MCF 10A (cell line): ENCODE results near the gene SLC22A7. TPM values are rescaled to one million over a fixed set of nuclear protein-coding genes. Genes with fewer than 3 reads are reported as not detected.

Experiments
- BruUV-seq: library from RNA; stranded (reverse); fragments of 400-500 nt; replicated peaks from 2 replicates; lab custom pipeline; 2021; lab: Mats Ljungman, UMichigan
- CTCF ChIA-PET: fragments of 300-600 bp; sonication (Branson Sonifier 250); formaldehyde crosslinking; extraction: SDS; loops from one replicate; lab custom pipeline; 2021; ENCODE audit warnings: antibody characterized with exemption, inconsistent platforms; lab: Yijun Ruan, JAX
- POLR2A ChIA-PET: fragments of 300-600, 350-650 bp; sonication (Branson Sonifier 250); formaldehyde crosslinking; extraction: SDS; loops from one replicate; lab custom pipeline; 2020; ENCODE audit warnings: antibody characterized with exemption, inconsistent platforms; lab: Yijun Ruan, JAX
- DNase-seq: peaks from one replicate; pipeline ENCODE4 v3.0.0-alpha.2; 2018; ENCODE audit not compliant: unreplicated experiment
- H3K27ac Mint-ChIP-seq: one replicate; pipeline ENCODE4 v1.8.0; 2022; ENCODE audit warnings: mild to moderate bottlenecking, low read depth, mixed read lengths; ENCODE audit not compliant: unreplicated experiment
- H3K27me3 Mint-ChIP-seq: one replicate; pipeline ENCODE4 v1.8.0; 2022; ENCODE audit warnings: mixed read lengths; ENCODE audit not compliant: insufficient read depth, unreplicated experiment
- H3K36me3 Mint-ChIP-seq: one replicate; pipeline ENCODE4 v1.8.0; 2022; ENCODE audit warnings: mild to moderate bottlenecking, moderate library complexity, mixed read lengths; ENCODE audit not compliant: insufficient read depth, unreplicated experiment
- H3K4me1 Mint-ChIP-seq: one replicate; pipeline ENCODE4 v1.8.0; 2022; ENCODE audit warnings: mixed read lengths; ENCODE audit not compliant: insufficient read depth, unreplicated experiment
- H3K4me3 Mint-ChIP-seq: one replicate; pipeline ENCODE4 v1.8.0; 2022; ENCODE audit warnings: mild to moderate bottlenecking, moderate library complexity, mixed read lengths; ENCODE audit not compliant: unreplicated experiment
- H3K9me3 Mint-ChIP-seq: one replicate; pipeline ENCODE4 v1.8.0; 2022; ENCODE audit warnings: mixed read lengths; ENCODE audit not compliant: unreplicated experiment
- intact Hi-C: fragments of 100-400 bp; cut with micrococcal nuclease; formaldehyde crosslinking; loops from 2 replicates; pipeline ENCODE4 v1.14.1; 2022
- total RNA-seq: library from RNA; stranded (reverse); gene quantifications from 2 replicates; pipeline ENCODE4 v1.2.3, GENCODE V29; 2022
- TF ChIP-seq, protein P1 (sequence below): fragments of 200-600 bp; IDR thresholded peaks from one replicate; pipeline ENCODE4 v1.8.0; 2022; ENCODE audit warnings: antibody characterized with exemption, mild to moderate bottlenecking; ENCODE audit not compliant: unreplicated experiment

The SLC22A7 gene
- total RNA-seq, 1 experiment from 2014 or later: not detected

DNA sequence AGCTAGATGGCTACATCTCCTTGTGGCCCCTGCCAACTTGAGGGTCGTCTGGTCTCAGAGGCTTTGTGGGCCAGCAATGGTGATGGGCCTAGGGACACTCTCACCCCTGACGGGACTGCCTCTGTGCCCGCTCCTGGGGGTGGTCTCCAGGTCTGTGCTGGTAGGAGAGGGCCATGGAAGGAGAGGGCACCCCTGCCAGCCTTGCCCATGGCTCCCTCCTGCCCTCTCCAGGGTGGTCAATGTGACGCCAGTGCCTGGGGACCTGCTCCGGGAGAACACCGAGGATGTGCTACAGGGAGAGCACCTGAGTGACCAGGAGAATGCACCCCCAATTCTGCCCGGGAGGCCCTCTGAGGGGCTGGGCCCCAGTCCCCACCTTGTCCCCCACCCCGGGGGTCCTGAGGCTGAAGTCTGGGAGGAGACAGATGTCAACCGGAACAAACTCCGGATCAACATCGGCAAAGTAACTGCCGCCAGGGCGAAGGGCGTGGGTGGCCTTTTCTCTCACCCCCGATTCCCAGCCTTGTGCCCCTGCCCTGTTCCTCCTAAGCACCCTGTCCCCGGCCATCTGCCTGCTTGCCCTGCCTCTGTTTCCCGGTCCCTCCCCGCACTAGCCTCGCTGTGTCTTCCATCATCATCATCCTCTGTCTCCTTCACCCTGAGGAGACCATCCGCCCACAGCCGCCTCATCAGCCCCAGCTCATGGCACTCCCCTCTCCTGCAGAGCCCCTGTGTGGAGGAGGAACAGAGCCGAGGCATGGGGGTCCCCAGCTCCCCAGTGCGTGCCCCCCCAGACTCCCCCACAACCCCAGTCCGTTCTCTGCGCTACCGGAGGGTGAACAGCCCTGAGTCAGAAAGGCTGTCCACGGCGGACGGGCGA is 39.0 kb upstream of the SLC22A7 start:
- POLR2A ChIA-PET: interaction anchor here (0.7 kb wide), 1 partner anchor 238 kb away, joined by 4 read pairs; no protein-coding TSS in a partner anchor
- TF ChIP-seq, protein P1, sequence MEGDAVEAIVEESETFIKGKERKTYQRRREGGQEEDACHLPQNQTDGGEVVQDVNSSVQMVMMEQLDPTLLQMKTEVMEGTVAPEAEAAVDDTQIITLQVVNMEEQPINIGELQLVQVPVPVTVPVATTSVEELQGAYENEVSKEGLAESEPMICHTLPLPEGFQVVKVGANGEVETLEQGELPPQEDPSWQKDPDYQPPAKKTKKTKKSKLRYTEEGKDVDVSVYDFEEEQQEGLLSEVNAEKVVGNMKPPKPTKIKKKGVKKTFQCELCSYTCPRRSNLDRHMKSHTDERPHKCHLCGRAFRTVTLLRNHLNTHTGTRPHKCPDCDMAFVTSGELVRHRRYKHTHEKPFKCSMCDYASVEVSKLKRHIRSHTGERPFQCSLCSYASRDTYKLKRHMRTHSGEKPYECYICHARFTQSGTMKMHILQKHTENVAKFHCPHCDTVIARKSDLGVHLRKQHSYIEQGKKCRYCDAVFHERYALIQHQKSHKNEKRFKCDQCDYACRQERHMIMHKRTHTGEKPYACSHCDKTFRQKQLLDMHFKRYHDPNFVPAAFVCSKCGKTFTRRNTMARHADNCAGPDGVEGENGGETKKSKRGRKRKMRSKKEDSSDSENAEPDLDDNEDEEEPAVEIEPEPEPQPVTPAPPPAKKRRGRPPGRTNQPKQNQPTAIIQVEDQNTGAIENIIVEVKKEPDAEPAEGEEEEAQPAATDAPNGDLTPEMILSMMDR: no peak
- BruUV-seq: no TSS peak
- CTCF ChIA-PET: no interaction called here
- no peak for DNase-seq
- intact Hi-C loops: no loop called here
- H3K4me1 Mint-ChIP-seq: no peaks in the 10 kb centered on the region
- H3K36me3 Mint-ChIP-seq: no peaks in the 10 kb centered on the region
- no peak overlapping the region for H3K27ac Mint-ChIP-seq
- no peak overlapping the region for H3K4me3 Mint-ChIP-seq
- peaks cover 12% of the 10 kb centered on the region for H3K27me3 Mint-ChIP-seq
- H3K9me3 Mint-ChIP-seq: no peaks in the 10 kb centered on the region

DNA sequence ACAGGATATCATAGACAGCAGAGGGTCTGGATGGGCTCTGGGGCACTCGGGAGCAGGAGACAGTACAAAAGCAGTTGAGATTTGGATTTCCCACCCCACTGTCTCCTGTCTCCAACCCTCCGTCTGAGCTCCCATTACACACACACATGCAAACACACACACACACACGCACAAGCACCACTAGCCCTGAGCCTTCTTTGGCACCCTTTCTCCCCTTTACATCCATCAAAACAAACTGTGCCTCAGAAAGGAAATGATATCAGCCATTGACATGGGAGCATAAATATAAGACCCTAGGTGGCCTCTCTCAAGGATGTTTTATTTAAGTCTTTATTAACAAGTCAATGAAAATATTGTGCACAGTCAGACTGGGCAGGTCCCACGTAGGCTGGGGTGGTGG is 37.3 kb upstream of the SLC22A7 start:
- POLR2A ChIA-PET: no interaction called here
- Mint-ChIP-seq H3K9me3 (no peaks in the 10 kb centered on the region), H3K36me3 (no peaks in the 10 kb centered on the region), H3K27me3 (peaks cover 10% of the 10 kb centered on the region), H3K4me1 (peaks cover 4% of the 10 kb centered on the region), H3K4me3 (no peak overlapping the region), H3K27ac (no peak overlapping the region)
- CTCF ChIA-PET: interaction anchor here (1.5 kb wide), 1 partner anchor 246 kb away, joined by 4 read pairs; no protein-coding TSS in a partner anchor
- intact Hi-C loops: no loop called here
- TF ChIP-seq, protein P1: no peak
- no TSS peak for BruUV-seq
- DNase-seq: no peak

DNA sequence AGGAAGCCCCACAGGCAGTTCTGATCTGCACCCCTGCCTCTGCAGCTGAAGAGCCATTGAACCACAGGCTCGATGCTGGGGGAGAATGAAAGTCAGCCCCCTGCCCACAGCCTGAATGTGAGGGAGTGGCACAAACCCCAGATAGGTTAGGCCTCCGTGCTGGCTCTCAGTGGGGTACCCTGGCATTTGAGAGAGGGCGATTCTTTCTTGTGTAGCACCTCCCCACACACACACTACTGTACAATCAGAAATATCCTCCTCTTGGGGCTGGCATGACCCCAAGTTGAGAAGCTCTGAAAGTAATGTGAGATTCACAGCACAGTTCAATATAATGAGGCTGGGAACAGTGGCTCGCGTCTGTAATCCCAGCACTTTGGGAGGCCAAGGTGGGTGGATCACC is 36.9 kb upstream of the SLC22A7 start:
- CTCF ChIA-PET: interaction anchor here (0.6 to 1.8 kb wide), 3 partner anchors 74 to 245 kb away, joined by 3 to 10 read pairs (median 4); no protein-coding TSS in a partner anchor
- H3K27me3 Mint-ChIP-seq: peaks cover 10% of the 10 kb centered on the region
- no peak overlapping the region for H3K27ac Mint-ChIP-seq
- POLR2A ChIA-PET: no interaction called here
- H3K4me1 Mint-ChIP-seq: peaks cover 4% of the 10 kb centered on the region
- DNase-seq: no peak
- intact Hi-C loops: no loop called here
- no peak overlapping the region for H3K4me3 Mint-ChIP-seq
- TF ChIP-seq, protein P1: no peak
- BruUV-seq: no TSS peak
- H3K9me3 Mint-ChIP-seq: no peaks in the 10 kb centered on the region
- no peaks in the 10 kb centered on the region for H3K36me3 Mint-ChIP-seq

DNA sequence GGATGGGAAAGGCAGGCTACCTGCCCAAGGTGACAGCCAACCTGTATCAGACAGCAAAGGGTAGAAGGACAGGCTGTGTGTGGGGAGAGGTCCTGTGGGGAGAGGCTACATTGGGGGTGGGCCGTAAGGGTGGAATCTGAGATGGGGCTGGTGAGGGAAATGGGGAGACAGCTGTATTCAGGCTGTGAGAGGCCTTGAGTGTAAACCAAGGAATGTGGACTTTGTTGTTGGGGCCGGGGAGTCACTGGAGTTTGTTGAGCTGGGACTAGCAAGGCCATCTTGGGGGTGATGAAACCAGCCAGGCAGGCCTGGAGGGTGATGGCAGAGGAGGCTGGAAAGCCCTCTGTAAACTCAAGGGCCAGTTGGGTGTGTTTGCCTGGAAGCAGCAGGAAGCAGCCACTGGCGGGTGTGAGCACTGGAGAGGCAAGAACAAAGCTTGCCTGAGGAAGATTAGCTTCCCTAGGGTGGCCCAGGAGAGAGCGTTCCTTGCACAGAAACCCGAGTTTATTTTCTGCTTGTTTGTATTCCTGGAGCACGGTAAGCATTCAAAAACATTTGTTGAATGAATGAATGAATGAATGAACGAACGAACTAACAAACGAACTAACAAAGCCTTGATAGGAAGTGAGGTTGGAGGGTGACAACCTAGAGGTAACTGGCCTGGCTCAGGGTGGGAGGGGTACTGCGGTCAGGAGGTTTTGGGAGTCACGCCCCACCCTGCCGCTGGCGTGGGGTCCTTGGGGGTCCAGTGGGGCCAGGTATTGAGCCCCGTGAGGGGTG is 35.9 kb upstream of the SLC22A7 start:
- no TSS peak for BruUV-seq
- Mint-ChIP-seq H3K9me3 (no peaks in the 10 kb centered on the region), H3K36me3 (no peaks in the 10 kb centered on the region), H3K4me3 (no peak overlapping the region), H3K4me1 (peaks cover 4% of the 10 kb centered on the region), H3K27me3 (peaks cover 10% of the 10 kb centered on the region), H3K27ac (no peak overlapping the region)
- TF ChIP-seq, protein P1: no peak
- DNase-seq: no peak
- ChIA-PET CTCF (interaction anchor here (0.5 to 1.8 kb wide), 7 partner anchors 11 to 905 kb away, joined by 3 to 10 read pairs (median 3); no protein-coding TSS in a partner anchor), POLR2A (interaction anchor here (0.6 to 0.7 kb wide), 2 partner anchors 180 to 234 kb away, joined by 3 read pairs; no protein-coding TSS in a partner anchor)
- intact Hi-C loops: no loop called here
